GM18909 (cell line): Measurements from ENCODE around the gene EXOC6B.
"Not testable (repeated sequence)": the region's sequence is repeated elsewhere in the genome, so short reads cannot be mapped to it uniquely, and the experiment has no call there.

Experiments used
- ATAC-seq: cut with Tn5 transposase; IDR thresholded peaks from one replicate; pipeline ENCODE4 v1.9.1; 2021; ENCODE audit warnings: mild to moderate bottlenecking; ENCODE audit not compliant: unreplicated experiment, poor library complexity

The EXOC6B gene

GRCh38 chr2:72570413-72570812 is 255.4 kb downstream of the EXOC6B start:
- ATAC-seq, result no peak

DNA sequence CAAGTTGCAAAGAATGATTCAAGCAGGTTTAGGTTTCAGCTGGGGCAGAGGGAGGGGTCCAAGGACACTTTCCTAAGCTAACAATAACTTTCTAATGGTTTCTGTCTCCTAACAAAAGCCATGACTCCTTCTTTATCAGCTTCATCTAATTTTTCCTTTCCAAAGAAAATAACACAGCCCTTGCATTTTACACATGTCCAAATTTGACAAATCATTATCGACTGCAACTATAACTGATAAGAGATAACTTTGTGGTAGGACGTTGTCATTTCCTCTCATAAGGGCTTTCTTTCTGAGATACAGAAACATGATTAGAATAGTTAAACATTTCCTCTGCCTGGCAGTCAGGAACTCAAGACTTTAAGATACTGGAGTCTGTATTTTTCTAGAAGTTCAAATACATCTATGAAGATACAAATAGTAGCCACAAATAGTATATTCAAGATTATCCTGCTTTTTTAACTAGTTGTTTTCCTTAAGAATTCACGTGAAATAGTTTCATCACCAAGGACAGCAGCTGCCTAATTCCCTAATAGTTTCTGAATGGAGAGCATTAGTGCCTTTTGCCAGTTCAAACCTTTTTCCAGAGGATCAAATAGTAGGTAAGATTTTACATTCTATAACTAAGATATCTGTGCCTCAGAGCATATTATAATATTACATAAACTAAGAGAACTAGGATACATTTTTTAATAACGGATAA is 263.2 kb downstream of the EXOC6B start:
- ATAC-seq, result no peak

- no peak for ATAC-seq
These were observed 264.1 kb downstream of the EXOC6B start for GRCh38 chr2:72561621-72562318.

DNA sequence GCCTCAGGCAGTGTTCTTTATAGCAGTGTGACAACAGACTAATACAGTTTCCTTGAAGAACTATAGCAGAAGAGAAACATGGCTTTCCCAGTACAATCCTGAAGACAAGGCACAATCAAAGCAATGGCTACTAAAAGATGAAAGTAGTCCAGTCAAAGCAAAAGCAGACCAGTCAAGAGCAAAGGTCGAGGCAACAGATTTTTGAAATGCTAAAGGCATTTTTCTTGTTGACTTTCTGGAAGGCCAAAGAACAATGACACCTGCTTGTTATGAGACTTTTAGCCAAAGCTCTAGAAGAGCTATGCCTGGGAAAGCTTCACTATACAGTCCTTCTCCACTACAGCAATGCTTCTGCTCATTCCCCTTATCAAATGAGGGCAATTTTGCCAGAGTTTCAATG is 269.9 kb downstream of the EXOC6B start:
- no peak for ATAC-seq

DNA sequence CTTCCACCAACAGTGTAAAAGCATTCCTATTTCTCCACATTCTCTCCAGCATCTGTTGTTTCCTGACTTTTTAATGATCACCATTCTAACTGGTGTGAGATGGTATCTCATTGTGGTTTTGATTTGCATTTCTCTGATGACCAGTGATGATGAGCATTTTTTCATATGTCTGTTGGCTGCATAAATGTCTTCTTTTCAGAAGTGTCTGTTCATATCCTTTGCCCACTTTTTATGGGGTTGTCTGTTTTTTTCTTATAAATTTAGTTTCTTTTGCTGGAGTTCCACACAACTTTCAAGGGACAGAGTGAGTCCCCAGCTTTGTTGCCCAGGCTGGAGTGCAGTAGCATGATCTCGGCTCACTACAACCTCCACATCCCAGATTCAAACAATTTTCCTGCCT is 270.5 kb downstream of the EXOC6B start:
- not testable (repeated sequence) for ATAC-seq

DNA sequence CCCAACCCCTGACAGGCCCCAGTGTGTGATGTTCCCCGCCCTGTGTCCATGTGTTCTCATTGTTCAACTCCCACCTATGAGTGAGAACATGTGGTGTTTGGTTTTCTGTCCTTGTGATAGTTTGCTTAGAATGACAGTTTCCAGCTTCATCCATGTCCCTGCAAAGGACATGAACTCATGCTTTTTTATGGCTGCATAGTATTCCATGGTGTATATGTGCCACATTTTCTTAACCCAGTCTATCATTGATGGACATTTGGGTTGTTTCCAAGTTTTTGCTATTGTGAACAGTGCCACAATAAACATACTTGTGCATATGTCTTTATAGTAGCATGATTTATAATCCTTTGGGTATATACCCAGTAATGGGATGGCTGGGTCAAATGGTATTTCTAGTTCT is 270.9 kb downstream of the EXOC6B start:
- not testable (repeated sequence) for ATAC-seq

DNA sequence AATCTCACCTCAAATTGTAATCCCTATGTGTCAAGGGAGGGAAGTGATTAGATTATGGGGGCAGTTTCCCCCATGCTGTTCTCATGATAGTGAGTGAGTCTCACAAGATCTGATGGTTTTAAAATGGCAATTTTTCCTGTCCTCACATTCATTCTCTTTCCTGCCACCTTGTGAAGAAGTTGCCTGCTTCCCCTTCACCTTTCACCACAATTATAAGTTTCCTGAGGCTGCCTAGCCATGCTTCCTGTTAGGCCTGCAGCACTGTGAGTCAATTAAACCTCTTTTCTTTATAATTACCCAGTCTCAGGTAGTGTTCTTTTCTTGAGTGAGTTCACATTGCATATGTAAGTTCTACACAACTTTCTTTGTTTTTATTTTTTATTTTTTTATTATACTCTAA is 271.5 kb downstream of the EXOC6B start:
- ATAC-seq, result no peak

DNA sequence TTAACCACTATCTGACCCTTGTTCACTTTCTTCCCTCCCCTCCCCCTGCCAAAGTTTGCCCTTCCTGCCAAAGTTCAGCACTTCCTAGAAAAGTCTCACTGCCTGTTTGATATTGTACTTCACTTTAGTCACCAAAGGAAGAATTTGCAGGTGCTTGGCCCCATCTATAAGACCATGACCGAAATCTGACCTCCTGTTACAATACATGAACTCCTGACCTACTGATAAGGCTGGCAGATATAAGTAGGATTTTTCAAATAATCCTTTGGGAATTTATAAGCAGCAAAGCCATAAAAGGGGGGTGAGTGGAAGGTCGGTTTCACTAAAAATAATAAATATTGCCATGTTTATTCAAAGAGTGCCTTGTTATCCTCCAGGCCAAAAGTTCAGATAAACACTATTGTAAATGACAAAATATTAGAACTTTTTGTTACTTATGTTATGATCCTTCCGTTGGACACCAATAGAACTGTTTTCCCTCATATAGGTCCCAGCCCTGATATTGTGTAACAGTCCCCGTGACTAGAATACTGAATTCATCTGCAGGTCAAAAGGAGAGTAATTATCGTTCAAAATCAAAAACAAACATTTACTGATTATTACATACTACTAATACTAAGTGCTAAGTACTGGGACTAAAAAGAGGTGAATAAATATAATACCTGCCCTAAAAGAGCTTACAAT is 277.6 kb downstream of the EXOC6B start:
- ATAC-seq, result no peak

DNA sequence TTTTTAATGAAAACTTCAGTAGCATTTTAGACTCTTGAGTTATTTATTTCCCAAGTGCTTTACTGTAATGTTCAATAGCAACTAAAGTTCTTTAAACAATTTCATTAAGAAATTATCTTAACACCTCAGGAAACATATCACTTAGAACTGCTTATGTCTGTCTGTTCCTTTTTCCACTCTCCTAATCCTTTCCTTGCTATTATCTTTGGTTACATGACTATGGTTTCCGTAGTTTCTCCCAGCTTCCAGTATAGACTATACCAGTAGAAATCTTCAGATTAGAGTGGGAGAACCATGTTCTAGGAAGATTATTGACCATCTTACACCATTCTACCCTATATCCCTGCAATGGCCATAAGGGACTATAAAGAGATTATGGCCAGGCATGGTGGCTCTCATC is 280.0 kb downstream of the EXOC6B start:
- ATAC-seq, result no peak

- no peak for ATAC-seq
These were observed 281.3 kb downstream of the EXOC6B start for GRCh38 chr2:72544554-72544953.

GRCh38 chr2:72543497-72544216 is 282.2 kb downstream of the EXOC6B start:
- no peak for ATAC-seq

GRCh38 chr2:72539071-72539552 is 286.7 kb downstream of the EXOC6B start:
- no peak for ATAC-seq

GRCh38 chr2:72538486-72538885 is 287.3 kb downstream of the EXOC6B start:
- no peak for ATAC-seq

DNA sequence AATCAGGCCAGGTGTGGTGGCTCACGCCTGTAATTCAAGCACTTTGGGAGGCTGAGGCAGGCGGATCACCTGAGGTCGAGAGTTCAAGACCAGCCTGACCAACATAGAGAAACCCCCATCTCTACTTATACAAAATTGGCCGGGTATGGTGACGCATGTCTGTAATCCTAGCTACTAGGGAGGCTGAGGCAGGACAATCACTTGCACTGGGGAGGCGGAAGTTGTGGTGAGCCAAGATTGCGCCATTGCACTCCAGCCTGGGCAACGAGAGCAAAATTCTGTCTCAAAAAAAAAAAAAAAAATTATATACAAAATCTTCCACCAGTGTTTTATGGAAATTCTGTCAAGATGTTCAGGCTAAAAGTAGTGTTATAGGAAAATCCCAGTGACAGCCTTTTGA is 290.2 kb downstream of the EXOC6B start:
- ATAC-seq, result not testable (repeated sequence)

GRCh38 chr2:72533765-72534164 is 292.1 kb downstream of the EXOC6B start:
- ATAC-seq, result no peak

DNA sequence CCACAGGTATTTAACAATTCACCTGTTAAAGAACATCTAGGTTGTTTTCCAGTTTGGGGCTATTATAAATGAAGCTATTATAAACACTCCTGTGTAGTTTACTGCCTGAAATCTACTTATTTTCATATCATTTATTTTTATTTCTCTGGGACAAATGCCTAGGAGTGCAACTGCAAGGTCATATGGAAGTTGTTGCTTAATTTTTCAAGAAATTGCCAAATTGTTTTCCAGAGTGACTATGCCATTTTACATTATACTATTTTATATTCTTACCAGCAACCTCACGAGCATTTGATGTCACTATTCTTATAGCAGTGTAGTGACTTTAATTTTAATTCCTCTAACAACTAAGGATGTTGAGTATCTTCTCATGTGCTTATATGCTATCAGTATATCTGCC is 298.4 kb downstream of the EXOC6B start:
- ATAC-seq, result no peak

DNA sequence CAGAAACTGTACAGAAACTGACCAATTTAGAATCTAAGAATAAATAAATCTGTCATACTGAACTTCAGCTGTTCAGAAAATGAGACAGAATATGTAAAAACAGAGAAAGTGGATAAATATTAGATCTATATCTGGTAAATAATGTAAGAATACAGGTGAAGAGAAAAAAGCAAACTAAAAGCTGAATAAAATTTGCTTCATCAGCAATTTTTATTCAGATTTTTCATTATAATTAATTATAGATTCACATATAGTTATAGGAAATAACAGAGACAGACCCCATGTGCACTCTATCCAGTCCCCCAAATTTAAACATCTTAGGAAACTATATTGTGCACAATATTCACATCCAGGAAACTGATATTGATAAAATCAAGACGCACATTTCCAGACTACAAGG is 299.2 kb downstream of the EXOC6B start:
- no peak for ATAC-seq

GRCh38 chr2:72524071-72524470 is 301.8 kb downstream of the EXOC6B start:
- no peak for ATAC-seq

DNA sequence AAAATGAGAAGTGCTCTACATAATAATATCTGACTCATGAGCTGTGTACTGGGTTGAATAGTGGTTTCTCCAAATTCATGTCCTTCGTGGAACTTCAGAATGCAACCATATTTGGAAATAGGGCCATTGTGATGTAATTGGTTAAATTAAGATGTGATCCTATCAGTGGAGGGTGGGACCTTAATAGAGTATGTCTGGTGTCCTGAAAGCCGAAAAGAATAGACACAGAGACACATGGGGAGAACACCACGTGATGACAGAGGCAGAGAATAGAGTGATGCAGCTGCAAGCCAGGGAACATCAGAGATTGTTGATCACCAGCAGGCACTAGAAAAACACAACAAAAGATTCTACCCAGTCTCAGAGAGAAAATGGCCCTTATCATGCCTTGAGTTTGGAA is 310.1 kb downstream of the EXOC6B start:
- ATAC-seq, result no peak

GRCh38 chr2:72513011-72513410 is 312.8 kb downstream of the EXOC6B start:
- no peak for ATAC-seq

- ATAC-seq, result no peak
These were observed 313.5 kb downstream of the EXOC6B start for GRCh38 chr2:72512376-72512775.
